ENCODE results near the gene RFC2.

GRCh38 chr7:74267756-74268565 lies 13.8 kb upstream of the RFC2 start:
- TF ChIP-seq POLR2A (IDR thresholded peaks at IDR 0.05), result no peak
- TF ChIP-seq CTCF (IDR thresholded peaks at IDR 0.05), result no peak
